H1 (cell line): ENCODE data around the gene SLC9A5. TPM values are rescaled to one million over a fixed set of nuclear protein-coding genes. Genes with fewer than 3 reads are reported as not detected.

Source experiments
- CTCF ChIA-PET: fragments of 300-600 bp; sonication (Branson Sonifier 250); formaldehyde crosslinking; loops from one replicate; lab custom pipeline; 2021; ENCODE audit not compliant: partially characterized antibody; lab: Charles Lee
- POLR2A ChIA-PET: fragments of 300-600 bp; sonication (Branson Sonifier 250); formaldehyde crosslinking; loops from one replicate; lab custom pipeline; 2021; ENCODE audit warnings: inconsistent platforms; ENCODE audit not compliant: partially characterized antibody; lab: Charles Lee
- DNase-seq, 2 experiments: peaks; one replicate each; pipeline versions ENCODE4 v3.0.0 to v3.0.0-alpha.2; 2010 to 2022; ENCODE audit warnings: low spot score in 2 of 2, low read depth in 1 of 2, mixed read lengths in 1 of 2
- FAIRE-seq: peaks from 2 replicates; lab custom pipeline; 2011; peaks lifted over from hg19 to GRCh38; lab: Jason Lieb, UNC
- H2AFZ ChIP-seq: 2 replicates; pipeline ENCODE4 v1.8.1; 2012; ENCODE audit warnings: low read length, inconsistent platforms
- H2AK5ac ChIP-seq: 2 replicates; pipeline ENCODE4 v1.6.1; 2013; ENCODE audit warnings: low read depth, low read length
- H2BK120ac ChIP-seq: replicated peaks from 2 replicates; pipeline ENCODE3; 2013; ENCODE audit warnings: low read depth, low read length, inconsistent platforms
- H2BK12ac ChIP-seq: 2 replicates; pipeline ENCODE4 v1.6.1; 2013; ENCODE audit warnings: low read depth, low read length
- H2BK15ac ChIP-seq: 2 replicates; pipeline ENCODE4 v1.6.1; 2013; ENCODE audit warnings: low read length
- H2BK20ac ChIP-seq: 2 replicates; pipeline ENCODE4 v1.6.1; 2013; ENCODE audit warnings: low read length
- H2BK5ac ChIP-seq: 2 replicates; pipeline ENCODE4 v1.6.1; 2013; ENCODE audit warnings: low read depth, low read length
- H3K14ac ChIP-seq: 2 replicates; pipeline ENCODE4 v1.6.1; 2013; ENCODE audit warnings: inconsistent platforms; ENCODE audit not compliant: insufficient read length
- H3K18ac ChIP-seq: 2 replicates; pipeline ENCODE4 v1.6.1; 2013; ENCODE audit warnings: low read length; ENCODE audit errors: extremely low read depth
- H3K23ac ChIP-seq: 2 replicates; pipeline ENCODE4 v1.6.1; 2013; ENCODE audit warnings: inconsistent platforms; ENCODE audit not compliant: insufficient read length
- H3K23me2 ChIP-seq: 2 replicates; pipeline ENCODE4 v1.6.1; 2013; ENCODE audit warnings: low read depth, low read length
- H3K27ac ChIP-seq: 2 replicates; pipeline ENCODE4 v1.6.1; 2011; ENCODE audit warnings: low read depth, low read length, inconsistent platforms
- H3K27me3 ChIP-seq, 4 experiments: replicated peaks in 1 of 4; 1 replicate in 1 of 4; 2 replicates in 3 of 4; pipeline versions ENCODE4 v1.6.1 to v1.8.1; 2011 to 2013; ENCODE audit warnings: low read length in 3 of 4, mild to moderate bottlenecking in 3 of 4, inconsistent platforms in 2 of 4, mixed read lengths in 2 of 4, moderate library complexity in 1 of 4; ENCODE audit not compliant: control insufficient read depth in 3 of 4, insufficient read depth in 3 of 4; ENCODE audit errors: extremely low read depth in 1 of 4
- H3K36me3 ChIP-seq, 4 experiments: 2 replicates each; pipeline versions ENCODE4 v1.6.1 to v1.8.1; 2011 to 2013; ENCODE audit warnings: mild to moderate bottlenecking in 4 of 4, low read length in 3 of 4, moderate library complexity in 2 of 4, control low read depth in 1 of 4, inconsistent platforms in 1 of 4; ENCODE audit not compliant: insufficient read depth in 4 of 4, control insufficient read depth in 2 of 4
- H3K4ac ChIP-seq: replicated peaks from 2 replicates; pipeline ENCODE3; 2013; ENCODE audit warnings: low read length, low read depth, mixed read lengths, inconsistent platforms; ENCODE audit not compliant: insufficient read length
- H3K4me1 ChIP-seq, 4 experiments: replicated peaks in 1 of 4; 1 replicate in 1 of 4; 2 replicates in 3 of 4; pipeline versions ENCODE4 v1.6.1 to v1.8.1; 2011 to 2013; ENCODE audit warnings: low read length in 3 of 4, inconsistent platforms in 2 of 4, mixed read lengths in 1 of 4; ENCODE audit not compliant: insufficient read depth in 4 of 4, control insufficient read depth in 3 of 4
- H3K4me2 ChIP-seq, 2 experiments: 2 replicates each; pipeline versions ENCODE4 v1.6.1 to v1.8.1; 2011 to 2013; ENCODE audit warnings: low read depth in 2 of 2, low read length in 2 of 2, control low read depth in 1 of 2, inconsistent platforms in 1 of 2, mild to moderate bottlenecking in 1 of 2; ENCODE audit not compliant: insufficient read depth in 1 of 2
- H3K4me3 ChIP-seq, 4 experiments: fragments of 200-600, 300-600 bp in 1 of 4; sonication (generic), shearing (Covaris generic), sonication (Bioruptor Twin) in 1 of 4; 2 replicates each; pipeline versions ENCODE4 v1.5.1 to v1.8.1; 2011 to 2016; ENCODE audit warnings: low read length in 4 of 4, low read depth in 3 of 4, control low read depth in 2 of 4, inconsistent platforms in 2 of 4, mild to moderate bottlenecking in 2 of 4, mixed read lengths in 1 of 4, moderate library complexity in 1 of 4; ENCODE audit not compliant: insufficient read depth in 2 of 4; ENCODE audit errors: extremely low read depth in 1 of 4
- H3K56ac ChIP-seq: replicated peaks from 2 replicates; pipeline ENCODE3; 2013; ENCODE audit warnings: low read depth, mild to moderate bottlenecking, mixed read lengths, low read length, inconsistent platforms; ENCODE audit not compliant: insufficient read length
- H3K79me1 ChIP-seq: 2 replicates; pipeline ENCODE4 v1.6.1; 2013; ENCODE audit warnings: low read depth, low read length, control low read depth
- H3K79me2 ChIP-seq, 2 experiments: 2 replicates each; pipeline versions ENCODE4 v1.6.1 to v1.8.1; 2012 to 2013; ENCODE audit warnings: low read length in 2 of 2, mild to moderate bottlenecking in 2 of 2, inconsistent platforms in 1 of 2; ENCODE audit not compliant: insufficient read depth in 2 of 2, control insufficient read depth in 1 of 2
- H3K9ac ChIP-seq, 4 experiments: replicated peaks in 1 of 4; 1 replicate in 1 of 4; 2 replicates in 3 of 4; pipeline versions ENCODE4 v1.6.1 to v1.8.1; 2011 to 2013; ENCODE audit warnings: low read depth in 3 of 4, low read length in 3 of 4, control low read depth in 2 of 4, mild to moderate bottlenecking in 2 of 4, moderate library complexity in 2 of 4, inconsistent platforms in 1 of 4; ENCODE audit errors: extremely low read depth in 1 of 4
- H3K9me3 ChIP-seq, 2 experiments: 2 replicates each; pipeline versions ENCODE4 v1.6.1 to v1.8.1; 2012 to 2013; ENCODE audit warnings: mild to moderate bottlenecking in 2 of 2, moderate library complexity in 2 of 2, control low read depth in 1 of 2, inconsistent platforms in 1 of 2, low read depth in 1 of 2, low read length in 1 of 2, mixed read lengths in 1 of 2; ENCODE audit not compliant: insufficient read depth in 2 of 2
- H4K20me1 ChIP-seq, 2 experiments: replicated peaks in 1 of 2; 2 replicates each; pipeline versions ENCODE3 to v1.8.1; 2011 to 2013; ENCODE audit warnings: inconsistent platforms in 2 of 2, low read length in 2 of 2, mild to moderate bottlenecking in 1 of 2; ENCODE audit not compliant: insufficient read depth in 2 of 2, control insufficient read depth in 1 of 2
- H4K5ac ChIP-seq: 2 replicates; pipeline ENCODE4 v1.6.1; 2013; ENCODE audit warnings: low read length, low read depth, mixed read lengths, inconsistent platforms; ENCODE audit not compliant: insufficient read length
- H4K8ac ChIP-seq: 2 replicates; pipeline ENCODE4 v1.8.0; 2013; ENCODE audit warnings: mild to moderate bottlenecking, moderate library complexity, low read length, inconsistent platforms; ENCODE audit not compliant: insufficient read depth; ENCODE audit errors: extremely low read depth
- H4K91ac ChIP-seq: replicated peaks from 2 replicates; pipeline ENCODE3; 2013; ENCODE audit warnings: low read length, mixed read lengths, inconsistent platforms; ENCODE audit not compliant: insufficient read length
- BACH1 ChIP-seq: IDR thresholded peaks from 2 replicates; pipeline ENCODE4 v1.6.1; 2012; ENCODE audit warnings: low read length, improper control_type of control experiment
- CEBPB ChIP-seq: IDR thresholded peaks from 2 replicates; pipeline ENCODE4 v1.6.1; 2012; ENCODE audit warnings: low read depth, low read length
- CREB1 ChIP-seq: IDR thresholded peaks from 2 replicates; pipeline ENCODE4 v1.6.1; 2012; ENCODE audit warnings: inconsistent platforms
- EZH2 ChIP-seq: fragments of 200-600 bp; sonication (generic); IDR thresholded peaks from 2 replicates; pipeline ENCODE4 v1.7.1; 2012; ENCODE audit warnings: low read depth, mild to moderate bottlenecking, moderate library complexity, low read length, inconsistent platforms; ENCODE audit not compliant: severe bottlenecking
- KDM5A ChIP-seq: fragments of 200-600 bp; IDR thresholded peaks from 2 replicates; pipeline ENCODE4 v1.7.1; 2012; ENCODE audit warnings: mild to moderate bottlenecking, low read length, inconsistent platforms, mixed read lengths
- NANOG ChIP-seq: IDR thresholded peaks from 2 replicates; pipeline ENCODE4 v1.6.1; 2011; ENCODE audit warnings: low read length, low read depth, mild to moderate bottlenecking, inconsistent platforms; ENCODE audit not compliant: insufficient read depth, poor library complexity, severe bottlenecking
- RAD21 ChIP-seq, 2 experiments: IDR thresholded peaks in 1 of 2; conservative IDR thresholded peaks in 1 of 2; 2 replicates each; pipeline ENCODE4 v1.6.1; 2011; ENCODE audit warnings: low read depth in 2 of 2, low read length in 2 of 2, improper control_type of control experiment in 1 of 2, inconsistent platforms in 1 of 2, mild to moderate bottlenecking in 1 of 2, moderate library complexity in 1 of 2
- RXRA ChIP-seq: IDR thresholded peaks from 2 replicates; pipeline ENCODE4 v1.6.1; 2011; ENCODE audit warnings: low read depth, mild to moderate bottlenecking, low read length, moderate library complexity; ENCODE audit not compliant: insufficient read depth
- SIN3A ChIP-seq, 2 experiments: IDR thresholded peaks in 1 of 2; conservative IDR thresholded peaks in 1 of 2; 2 replicates each; pipeline ENCODE4 v1.6.1; 2011 to 2012; ENCODE audit warnings: low read length in 2 of 2, improper control_type of control experiment in 1 of 2, low read depth in 1 of 2, mild to moderate bottlenecking in 1 of 2
- ZNF274 ChIP-seq: IDR thresholded peaks from 2 replicates; pipeline ENCODE4 v1.7.0; 2012; ENCODE audit warnings: low read length, borderline replicate concordance; ENCODE audit errors: extremely low read depth
- WGBS, 2 experiments: shearing (Covaris generic) in 1 of 2; methylation state at CpG; one replicate each; pipeline versions ENCODE4 v1.1.6 to v1.1.7; 2013 to 2015; ENCODE audit warnings: low lambda C conversion rate in 2 of 2, mixed read lengths in 2 of 2, inconsistent platforms in 1 of 2, low coverage in 1 of 2, missing lambda C conversion rate in 1 of 2; ENCODE audit not compliant: insufficient replicate concordance in 2 of 2, insufficient coverage in 1 of 2, insufficient read length in 1 of 2; ENCODE audit errors: extremely low coverage in 1 of 2, missing lambda C conversion rate in 1 of 2; 5-methylcytosine and 5-hydroxymethylcytosine counted together
- polyA plus RNA-seq, 7 experiments: library from polyadenylated mRNA; depleted of rRNA in 3 of 7; stranded (reverse) in 5 of 7; unstranded in 2 of 7; fragments of >200 nt in 5 of 7; fragments of 200-250 nt in 2 of 7; gene quantifications; 1 replicate in 5 of 7; 2 replicates in 1 of 7; 4 replicates in 1 of 7; pipeline versions ENCODE4 v1.2.1 to v1.2.3, GENCODE V29; 2011 to 2013; ENCODE audit warnings: missing spikeins in 2 of 7, mixed read lengths in 2 of 7
- total RNA-seq: library from RNA; stranded (reverse); fragmentation: NEBNext Ultra II Directional; extraction: Animal tissue kit (Norgen Biotek cat#: 25700); gene quantifications from 2 replicates; pipeline ENCODE4 v1.2.1, GENCODE V29; 2021

SLC9A5 gene
- total and polyA plus RNA-seq, 2 of the 8 experiments (the other 6 are each of a cell fraction or from before 2014, with no cell fraction given): 7.9 to 8.6 TPM

DNA sequence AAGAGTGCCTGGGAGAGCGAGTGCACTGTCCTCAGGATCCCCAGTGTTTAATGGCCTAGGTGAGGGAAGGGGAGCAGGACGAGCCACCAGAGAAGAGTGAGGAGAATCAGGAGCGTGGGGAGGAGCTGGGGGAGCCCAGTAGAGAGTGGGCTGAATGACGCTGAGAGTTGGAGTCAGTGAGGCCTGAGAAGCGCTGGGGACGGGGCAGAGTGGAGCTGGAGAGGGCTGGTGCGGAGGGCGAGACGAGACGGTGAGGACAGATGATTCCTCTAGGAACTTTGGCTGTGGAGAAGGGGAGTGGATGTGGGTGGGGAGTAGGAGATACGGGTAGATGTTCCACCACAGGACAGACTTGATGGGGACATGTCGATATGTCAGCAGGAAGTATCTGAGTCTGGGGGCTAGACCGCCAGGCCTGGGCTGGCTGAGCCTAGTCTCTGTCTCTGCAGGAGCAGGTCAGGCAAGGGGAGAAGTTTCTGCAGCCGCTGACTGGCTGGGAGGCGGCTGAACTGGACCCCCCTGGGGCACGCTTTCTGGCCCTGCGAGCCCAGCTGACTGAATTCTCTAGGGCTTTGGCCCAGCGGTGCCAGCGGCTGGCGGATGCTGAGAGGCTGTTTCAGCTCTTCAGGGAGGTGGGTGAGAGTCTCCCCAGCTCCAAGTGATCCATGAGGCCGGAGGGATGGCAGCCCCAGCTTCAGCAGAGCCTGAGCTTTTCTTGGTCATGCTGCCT is 35.2 kb downstream of the SLC9A5 start:
- peaks cover under 1% of the 10 kb centered on the region; the same call in 1 of the 2 replicates for H3K23me2 ChIP-seq
- no peak overlapping the region for H3K14ac ChIP-seq
- ChIA-PET POLR2A (interaction anchor here (1.1 to 1.6 kb wide), 3 partner anchors 9 to 37 kb away, joined by 3 to 9 read pairs (median 8); partner anchors contain the start of genes FHOD1 and SLC9A5), CTCF (interaction anchor here (0.6 to 10.5 kb wide), 46 partner anchors 10 to 342 kb away, joined by 3 to 217 read pairs (median 6); partner anchors contain the start of genes FHOD1, KCTD19, LRRC36 and SLC9A5)
- no peak for FAIRE-seq
- H3K36me3 ChIP-seq: no peaks in the 10 kb centered on the region
- no peak overlapping the region for H2BK120ac ChIP-seq
- no peaks in the 10 kb centered on the region for H3K9me3 ChIP-seq
- H3K27ac ChIP-seq: no peak overlapping the region
- no peaks in the 10 kb centered on the region for H3K79me1 ChIP-seq
- H4K5ac ChIP-seq: no peak overlapping the region
- H3K4me2 ChIP-seq: no peak overlapping the region
- TF ChIP-seq EZH2: no peak
- TF ChIP-seq CEBPB: no peak
- no peak for TF ChIP-seq RAD21 (IDR thresholded peaks at IDR 0.05 in 1 of 2, conservative IDR thresholded peaks at IDR 0.05 in 1 of 2; ENCODE audit: low read depth in 2 of 2, low read length in 2 of 2)
- TF ChIP-seq BACH1: no peak
- TF ChIP-seq RXRA: no peak
- no peak for TF ChIP-seq KDM5A
- no peak for TF ChIP-seq CREB1
- no peak for TF ChIP-seq NANOG
- TF ChIP-seq SIN3A (conservative IDR thresholded peaks at IDR 0.05 in 1 of 2, IDR thresholded peaks at IDR 0.05 in 1 of 2; ENCODE audit: low read depth in 1 of 2, low read length in 2 of 2): no peak
- no peak for TF ChIP-seq ZNF274
- TF ChIP-seq, all 59 proteins: peak for 0
- H3K4ac ChIP-seq: no peak overlapping the region
- no peak overlapping the region for H2BK12ac ChIP-seq
- H4K8ac ChIP-seq: no peak overlapping the region; the same call in 1 of the 2 replicates
- H2BK5ac ChIP-seq: no peak overlapping the region
- H4K20me1 ChIP-seq: peaks cover 2 to 9% of the 10 kb centered on the region in 2 experiments
- H3K23ac ChIP-seq: no peak overlapping the region
- H3K9ac ChIP-seq: no peak overlapping the region
- no peak for DNase-seq
- no peak overlapping the region for H2BK15ac ChIP-seq
- peaks cover 0 to 2% (median 0%) of the 10 kb centered on the region in 4 experiments; a peak in 1 of 7 replicates for H3K4me1 ChIP-seq
- H4K91ac ChIP-seq: no peak overlapping the region
- 92% methylated on average over 20 of the region's 21 CpGs; no CpG with 5 or more reads in 1 of the 2 experiments for WGBS, 2 experiments
- no peak overlapping the region for H2AFZ ChIP-seq
- H3K27me3 ChIP-seq: peaks cover 0 to 11% (median 9%) of the 10 kb centered on the region in 4 experiments; a peak in 5 of 7 replicates
- no peak overlapping the region for H2BK20ac ChIP-seq
- no peaks in the 10 kb centered on the region for H3K79me2 ChIP-seq
- H3K18ac ChIP-seq: no peak overlapping the region
- no peak overlapping the region for H2AK5ac ChIP-seq
- no peak overlapping the region for H3K56ac ChIP-seq
- no peak overlapping the region for H3K4me3 ChIP-seq
